BLaER1 (cell line): ENCODE measurements around the gene INF2.
"Not testable (repeated sequence)": the region's sequence is repeated elsewhere in the genome, so short reads cannot be mapped to it uniquely, and the experiment has no call there.

Source experiments
- H3K27ac ChIP-seq: shearing (Covaris generic); formaldehyde crosslinking; 2 replicates; pipeline ENCODE4 v1.8.1; 2022
- H3K27me3 ChIP-seq: shearing (Covaris generic); formaldehyde crosslinking; 2 replicates; pipeline ENCODE4 v1.8.1; 2022
- H3K36me3 ChIP-seq: shearing (Covaris generic); formaldehyde crosslinking; 2 replicates; pipeline ENCODE4 v1.8.1; 2022
- H3K4me1 ChIP-seq: shearing (Covaris generic); formaldehyde crosslinking; 2 replicates; pipeline ENCODE4 v1.8.1; 2022
- H3K4me2 ChIP-seq: shearing (Covaris generic); formaldehyde crosslinking; 2 replicates; pipeline ENCODE4 v1.8.1; 2022
- H3K4me3 ChIP-seq: shearing (Covaris generic); formaldehyde crosslinking; 2 replicates; pipeline ENCODE4 v1.8.1; 2022
- H3K9ac ChIP-seq: shearing (Covaris generic); formaldehyde crosslinking; 2 replicates; pipeline ENCODE4 v1.8.1; 2022
- H3K9me3 ChIP-seq: shearing (Covaris generic); formaldehyde crosslinking; 2 replicates; pipeline ENCODE4 v1.8.1; 2022
- H4K20me1 ChIP-seq: shearing (Covaris generic); formaldehyde crosslinking; 2 replicates; pipeline ENCODE4 v1.8.1; 2022
- Cebpa-rat ChIP-seq: shearing (Covaris generic); IDR thresholded peaks from 2 replicates; pipeline ENCODE4 v1.8.1; 2022

Gene INF2

DNA sequence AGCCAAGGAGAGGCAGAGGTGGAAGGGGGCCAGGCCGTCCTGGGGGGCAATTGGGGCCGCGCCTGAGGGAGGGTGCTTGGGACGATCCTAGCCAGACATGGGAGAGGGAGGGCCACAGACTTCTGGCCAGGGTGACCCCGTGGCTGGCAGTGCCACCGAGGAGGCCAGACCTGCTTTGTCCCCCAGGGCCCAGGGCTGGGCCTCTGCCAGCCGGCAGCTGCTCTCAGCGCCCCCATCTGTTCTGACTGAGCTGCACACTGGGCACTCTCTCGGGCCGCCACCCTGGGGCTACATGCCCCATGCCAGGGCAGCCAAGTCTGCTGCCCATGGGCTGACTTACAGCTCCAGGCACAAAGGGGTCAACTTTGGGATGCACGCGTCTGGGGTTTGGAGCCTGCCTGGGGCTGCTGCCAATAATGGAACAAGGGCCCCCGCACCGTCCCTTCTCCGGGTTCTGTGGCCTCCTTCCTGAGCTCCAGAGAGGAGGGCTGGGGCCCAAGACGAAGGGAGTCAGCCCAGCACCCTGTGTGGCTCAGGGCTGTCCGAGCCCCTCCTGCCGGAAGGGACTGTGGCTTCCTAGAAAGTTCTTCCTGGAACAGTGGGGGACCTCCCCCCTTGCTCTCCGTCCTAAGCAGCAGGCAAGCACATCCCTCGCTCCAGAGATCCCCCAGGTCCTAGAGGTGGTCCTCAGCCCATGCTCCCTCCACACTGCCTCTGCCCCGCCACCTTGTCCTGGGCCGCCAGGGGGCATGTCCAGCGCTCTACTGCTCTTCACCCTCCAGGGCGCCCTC is 35.8 kb downstream of the INF2 start:
- Histone ChIP-seq H3K27ac (peak overlapping the region; percentile 58; the same call in 1 of the 2 replicates), H3K9ac (peak overlapping the region; percentile 68; the same call in 1 of the 2 replicates), H3K36me3 (peaks cover 11% of the 10 kb centered on the region; the same call in 1 of the 2 replicates), H3K27me3 (no peaks in the 10 kb centered on the region), H3K4me1 (peaks cover 51% of the 10 kb centered on the region), H3K4me3 (peak overlapping the region; percentile 70), H4K20me1 (peaks cover 21% of the 10 kb centered on the region), H3K9me3 (no peaks in the 10 kb centered on the region), H3K4me2 (peak overlapping the region; percentile 95)
- TF ChIP-seq Cebpa-rat, result no peak

DNA sequence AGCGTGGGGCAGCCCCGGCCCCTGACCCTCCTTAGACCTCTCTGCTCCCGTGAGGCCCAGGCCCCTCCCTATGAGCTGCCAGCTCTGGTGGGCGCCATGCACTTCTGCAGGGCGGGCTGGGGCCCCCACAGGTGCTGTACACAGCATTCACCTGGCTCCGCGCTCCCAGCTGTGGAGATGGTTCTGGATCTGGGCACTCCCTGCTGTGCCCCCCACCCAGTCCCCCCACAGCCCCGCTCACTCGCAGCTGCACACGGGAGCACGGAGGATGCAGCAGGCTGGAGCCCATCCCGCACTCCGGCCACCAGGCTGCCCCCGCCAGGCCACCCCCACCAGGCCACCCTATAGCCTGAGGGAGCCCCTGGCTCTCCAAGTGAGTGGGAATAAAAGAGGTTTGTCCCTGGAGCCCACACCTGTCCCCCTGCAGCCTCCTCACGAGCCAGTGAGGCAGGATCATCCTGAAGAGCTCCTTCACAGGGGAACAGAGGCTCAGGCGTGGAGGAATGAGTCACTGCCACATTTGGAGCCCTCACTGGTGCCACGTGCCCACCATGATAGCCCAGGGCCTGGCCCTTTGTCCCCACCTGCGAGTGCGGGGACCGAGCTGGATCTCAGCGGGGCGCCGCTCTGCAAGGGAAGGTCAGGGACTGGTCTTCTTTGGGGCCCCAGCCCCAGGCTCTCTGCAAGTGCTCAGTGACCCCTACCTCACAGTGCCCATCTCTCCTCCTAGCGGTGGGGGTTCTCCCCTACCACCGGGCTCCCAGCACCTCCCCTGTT is 36.5 kb downstream of the INF2 start:
- Histone ChIP-seq H3K27ac (no peak overlapping the region), H3K4me3 (no peak overlapping the region), H3K4me2 (peak overlapping the region; percentile 95), H4K20me1 (peaks cover 21% of the 10 kb centered on the region), H3K36me3 (peaks cover 10% of the 10 kb centered on the region; the same call in 1 of the 2 replicates), H3K9ac (no peak overlapping the region; the same call in 1 of the 2 replicates), H3K27me3 (no peaks in the 10 kb centered on the region), H3K9me3 (no peaks in the 10 kb centered on the region), H3K4me1 (peaks cover 51% of the 10 kb centered on the region)
- TF ChIP-seq Cebpa-rat, result no peak

DNA sequence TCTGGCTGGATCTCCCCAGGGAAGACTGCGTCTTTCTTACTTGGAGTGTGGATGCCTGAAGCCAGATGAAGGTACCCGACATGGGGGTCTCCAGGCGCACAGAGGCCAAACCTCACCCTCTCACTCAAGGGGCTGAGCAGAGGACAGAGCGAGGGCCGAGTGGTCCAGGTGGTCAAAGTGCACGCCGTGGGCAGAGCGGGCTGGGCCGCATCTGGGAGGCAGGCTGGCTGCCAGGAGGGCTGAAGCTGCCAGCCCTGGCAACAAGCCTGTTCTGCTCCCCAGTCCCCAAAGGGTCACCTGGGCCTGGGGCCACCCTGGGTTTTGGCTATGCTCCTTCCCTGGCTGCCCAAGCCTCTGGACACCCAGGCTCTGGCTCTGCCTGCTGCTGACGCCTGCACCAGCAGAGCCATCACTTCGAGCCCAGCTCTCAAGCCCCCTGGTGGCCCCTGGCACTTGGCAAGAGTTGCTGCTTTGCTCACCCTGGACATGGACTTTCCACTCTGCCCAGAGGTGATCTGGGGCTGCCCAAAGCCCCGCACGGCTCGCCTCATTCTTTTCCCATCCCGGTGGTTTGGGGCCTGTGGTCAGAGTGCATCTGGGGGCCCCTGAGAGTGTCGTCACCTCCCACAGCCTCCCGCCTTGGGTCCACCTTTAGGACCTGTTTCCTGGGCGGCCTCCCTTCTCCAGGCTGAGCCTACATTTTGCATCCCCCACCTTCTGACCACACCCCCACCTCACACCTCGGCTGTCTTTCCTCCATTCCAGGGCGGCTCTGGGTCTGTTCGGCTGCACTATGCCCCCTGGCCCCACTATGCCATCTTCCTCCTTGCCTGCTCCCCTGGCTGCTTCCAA is 37.4 kb downstream of the INF2 start:
- no peaks in the 10 kb centered on the region for H3K9me3 ChIP-seq
- peak overlapping the region; percentile 9; the same call in 1 of the 2 replicates for H3K4me2 ChIP-seq
- no peak for TF ChIP-seq Cebpa-rat
- no peak overlapping the region for H3K4me3 ChIP-seq
- H4K20me1 ChIP-seq, result peaks cover 17% of the 10 kb centered on the region
- peaks cover 45% of the 10 kb centered on the region for H3K4me1 ChIP-seq
- H3K27ac ChIP-seq, result no peak overlapping the region
- peaks cover 2% of the 10 kb centered on the region; the same call in 1 of the 2 replicates for H3K36me3 ChIP-seq
- H3K27me3 ChIP-seq, result no peaks in the 10 kb centered on the region
- H3K9ac ChIP-seq, result no peak overlapping the region

DNA sequence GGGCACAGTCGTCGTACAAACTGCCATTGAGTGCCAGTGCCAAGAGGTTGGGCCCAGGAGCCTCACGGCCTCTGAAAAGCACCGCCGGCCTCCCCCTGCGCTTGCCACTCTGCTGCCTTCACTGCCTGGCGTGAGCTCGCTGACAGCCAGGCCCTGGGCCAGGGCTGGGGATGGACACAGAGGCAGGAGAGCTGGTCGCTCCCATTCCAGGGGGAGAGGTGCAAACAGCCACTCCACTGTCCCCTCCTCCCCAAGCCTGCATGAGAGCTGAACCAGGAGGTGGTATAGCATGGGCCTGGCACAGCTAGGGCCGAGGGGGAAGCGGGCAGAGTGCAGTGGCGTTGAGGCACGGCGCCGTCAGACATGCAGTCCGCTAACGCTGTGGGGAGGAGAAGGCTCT is 39.2 kb downstream of the INF2 start:
- H3K4me1 ChIP-seq, result peaks cover 45% of the 10 kb centered on the region
- no peak overlapping the region for H3K4me3 ChIP-seq
- H3K27ac ChIP-seq, result no peak overlapping the region
- H4K20me1 ChIP-seq, result 0 out of 2 replicates have a peak, but pooled peaks cover 1% of the 10 kb centered on the region
- no peaks in the 10 kb centered on the region for H3K36me3 ChIP-seq
- no peaks in the 10 kb centered on the region for H3K9me3 ChIP-seq
- H3K4me2 ChIP-seq, result no peak overlapping the region
- no peak overlapping the region for H3K9ac ChIP-seq
- no peaks in the 10 kb centered on the region for H3K27me3 ChIP-seq
- no peak for TF ChIP-seq Cebpa-rat

DNA sequence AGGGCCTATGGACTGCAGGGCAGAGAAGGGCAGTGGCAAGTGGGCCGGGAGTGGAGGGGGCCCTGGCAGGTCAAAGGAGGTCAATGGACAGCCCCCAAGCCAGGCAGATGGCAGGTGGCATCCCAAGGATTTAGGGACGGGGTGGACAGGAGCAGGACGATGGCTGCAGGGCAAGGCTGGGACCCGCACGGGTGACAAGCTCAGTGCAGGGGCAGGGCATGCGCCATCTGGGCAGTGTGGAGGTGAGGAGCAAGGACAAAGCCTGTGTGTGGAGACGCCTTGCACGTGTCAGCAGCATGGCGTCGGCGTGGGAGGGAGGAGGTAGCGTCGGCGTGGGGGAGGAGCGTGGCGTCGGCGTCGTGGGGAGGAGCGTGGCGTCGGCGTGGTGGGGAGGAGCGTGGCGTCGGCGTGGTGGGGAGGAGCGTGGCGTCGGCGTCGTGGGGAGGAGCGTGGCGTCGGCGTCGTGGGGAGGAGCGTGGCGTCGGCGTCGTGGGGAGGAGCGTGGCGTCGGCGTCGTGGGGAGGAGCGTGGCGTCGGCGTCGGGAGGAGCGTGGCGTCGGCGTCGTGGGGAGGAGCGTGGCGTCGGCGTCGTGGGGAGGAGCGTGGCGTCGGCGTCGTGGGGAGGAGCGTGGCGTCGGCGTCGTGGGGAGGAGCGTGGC is 39.9 kb downstream of the INF2 start:
- not testable (repeated sequence) for H3K36me3 ChIP-seq, H3K27ac ChIP-seq, H4K20me1 ChIP-seq, H3K9me3 ChIP-seq, H3K27me3 ChIP-seq, H3K4me3 ChIP-seq, H3K4me2 ChIP-seq, H3K9ac ChIP-seq
- H3K4me1 ChIP-seq, result peaks cover 50% of the 10 kb centered on the region

DNA sequence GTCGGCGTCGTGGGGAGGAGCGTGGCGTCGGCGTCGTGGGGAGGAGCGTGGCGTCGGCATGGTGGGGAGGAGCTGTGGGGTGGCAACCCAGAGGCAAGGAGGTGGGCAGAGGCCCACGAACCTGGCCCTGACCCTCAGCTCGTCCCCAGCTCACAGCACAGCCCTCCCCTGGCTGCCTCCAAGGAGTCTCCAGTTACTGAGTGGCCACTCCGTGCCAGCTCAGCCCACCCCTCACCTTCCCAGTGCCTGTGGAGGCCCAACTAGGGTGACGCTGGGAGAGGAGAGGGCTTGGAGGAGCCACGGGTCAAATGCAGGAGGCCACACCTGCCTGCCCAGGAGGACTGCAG is 40.4 kb downstream of the INF2 start:
- H3K4me1 ChIP-seq, result peaks cover 47% of the 10 kb centered on the region
- no peak overlapping the region for H3K4me3 ChIP-seq
- H3K27me3 ChIP-seq, result no peaks in the 10 kb centered on the region
- TF ChIP-seq Cebpa-rat, result no peak
- H3K4me2 ChIP-seq, result no peak overlapping the region
- no peaks in the 10 kb centered on the region for H3K9me3 ChIP-seq
- H3K27ac ChIP-seq, result no peak overlapping the region
- no peaks in the 10 kb centered on the region for H4K20me1 ChIP-seq
- H3K9ac ChIP-seq, result no peak overlapping the region
- no peaks in the 10 kb centered on the region for H3K36me3 ChIP-seq

DNA sequence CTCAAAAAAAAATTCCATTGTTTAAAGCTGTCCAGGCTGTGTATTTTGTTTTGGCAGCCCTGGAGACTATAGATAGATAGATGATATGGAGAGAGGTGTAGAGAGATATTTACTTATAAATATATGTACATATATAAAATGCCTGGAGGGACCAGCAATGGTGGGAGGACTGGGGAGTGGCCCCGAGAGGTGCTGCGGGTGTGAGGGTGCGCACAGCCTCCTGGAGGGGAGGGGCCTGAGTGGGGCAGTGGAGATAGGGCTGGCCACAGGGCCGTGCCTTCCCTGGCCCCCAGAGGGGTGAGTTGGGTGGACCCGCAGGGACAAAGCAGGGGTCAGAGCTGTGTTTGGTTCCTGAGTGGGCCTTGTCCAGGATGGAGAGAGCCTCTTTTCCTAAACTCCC is 41.1 kb downstream of the INF2 start:
- Histone ChIP-seq H3K9me3 (no peaks in the 10 kb centered on the region), H3K9ac (no peak overlapping the region), H3K4me1 (peaks cover 40% of the 10 kb centered on the region), H3K27me3 (no peaks in the 10 kb centered on the region), H3K27ac (no peak overlapping the region), H3K4me3 (no peak overlapping the region), H3K4me2 (no peak overlapping the region), H4K20me1 (no peaks in the 10 kb centered on the region), H3K36me3 (no peaks in the 10 kb centered on the region)
- TF ChIP-seq Cebpa-rat, result no peak

DNA sequence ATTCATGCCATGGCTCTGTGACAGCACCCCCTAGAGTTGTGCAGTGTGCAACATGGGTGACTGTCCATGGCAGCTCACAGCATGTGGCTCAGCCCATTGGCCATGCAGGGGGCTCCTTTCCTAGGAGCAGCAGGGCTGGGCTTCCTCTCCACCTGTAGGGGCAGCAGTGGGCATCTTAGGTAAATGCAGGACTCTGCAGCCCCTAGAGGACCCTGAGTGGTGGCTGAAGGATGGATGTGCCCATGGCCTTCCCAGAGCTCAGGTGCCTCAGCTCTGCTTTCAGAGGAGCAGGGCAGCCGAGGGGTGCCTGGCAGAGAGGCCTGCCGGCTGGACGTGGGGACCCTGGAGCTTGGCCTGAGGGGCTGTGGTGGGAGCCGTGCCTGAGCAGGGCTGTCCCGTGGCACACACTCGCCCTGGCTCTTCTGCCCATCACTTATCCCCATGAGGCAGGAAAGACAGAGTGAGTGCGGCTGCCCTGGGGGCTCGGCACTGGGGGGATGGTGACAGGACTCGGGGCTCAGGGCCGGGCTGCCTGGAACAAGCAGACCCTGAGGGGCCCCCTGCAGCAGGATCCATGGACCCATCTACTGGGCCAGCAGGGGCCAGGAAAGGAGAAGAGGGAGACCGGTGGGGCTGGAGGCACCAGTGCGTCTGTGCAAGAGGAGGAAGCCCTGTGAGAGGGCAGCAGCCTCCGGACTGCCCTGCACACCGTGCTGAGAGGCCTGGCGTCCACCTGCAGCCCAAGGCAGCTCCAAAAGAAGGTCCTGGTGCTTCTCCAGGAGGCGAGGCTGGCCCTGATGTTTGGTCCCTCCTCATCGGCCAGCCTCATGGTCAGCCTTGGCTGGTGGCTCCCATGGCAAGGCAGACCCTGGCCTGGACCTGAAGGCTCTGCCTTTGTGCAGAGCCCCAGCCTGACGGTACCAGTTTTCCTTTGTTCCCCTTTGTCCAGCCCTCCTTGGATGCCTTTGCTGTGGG is 42.2 kb downstream of the INF2 start:
- peaks cover 31% of the 10 kb centered on the region for H3K4me1 ChIP-seq
- no peaks in the 10 kb centered on the region for H3K27me3 ChIP-seq
- no peaks in the 10 kb centered on the region for H3K9me3 ChIP-seq
- H3K4me2 ChIP-seq, result no peak overlapping the region
- H3K36me3 ChIP-seq, result no peaks in the 10 kb centered on the region
- H3K9ac ChIP-seq, result no peak overlapping the region
- TF ChIP-seq Cebpa-rat, result no peak
- H4K20me1 ChIP-seq, result no peaks in the 10 kb centered on the region
- peak overlapping the region; percentile 75 for H3K27ac ChIP-seq
- H3K4me3 ChIP-seq, result no peak overlapping the region
